GM19099 (cell line): ENCODE measurements around the gene VSNL1.

ENCODE experiments used
- POLR2A ChIP-seq: IDR thresholded peaks from 3 replicates; pipeline ENCODE4 v1.6.1; 2011; ENCODE audit warnings: low read depth; ENCODE audit not compliant: insufficient read length; ENCODE audit errors: extremely low read depth

VSNL1 gene

GRCh38 chr2:17538022-17538843 lies 2.3 kb upstream of the VSNL1 start:
- TF ChIP-seq POLR2A, result no peak

- TF ChIP-seq POLR2A, result no peak
Measured at GRCh38 chr2:17538844-17539554, 1.5 kb upstream of the VSNL1 start.

GRCh38 chr2:17539611-17540092 lies 844 bp upstream of the VSNL1 start:
- TF ChIP-seq POLR2A, result no peak

- TF ChIP-seq POLR2A, result no peak
Measured at GRCh38 chr2:17540813-17541530, 476 bp downstream of the VSNL1 start.

GRCh38 chr2:17541531-17541950 lies 1.0 kb downstream of the VSNL1 start:
- TF ChIP-seq POLR2A, result no peak

GRCh38 chr2:17542471-17542870 lies 2.0 kb downstream of the VSNL1 start:
- TF ChIP-seq POLR2A, result no peak

- no peak for TF ChIP-seq POLR2A
Measured at GRCh38 chr2:17543131-17543660, 2.7 kb downstream of the VSNL1 start.

- no peak for TF ChIP-seq POLR2A
Measured at GRCh38 chr2:17543848-17544247, 3.4 kb downstream of the VSNL1 start.

GRCh38 chr2:17544256-17544655 lies 3.8 kb downstream of the VSNL1 start:
- no peak for TF ChIP-seq POLR2A

GRCh38 chr2:17545680-17546613 lies 5.5 kb downstream of the VSNL1 start:
- no peak for TF ChIP-seq POLR2A

GRCh38 chr2:17547237-17547636 lies 6.7 kb downstream of the VSNL1 start:
- TF ChIP-seq POLR2A, result no peak

- TF ChIP-seq POLR2A, result no peak
Measured at GRCh38 chr2:17547737-17548136, 7.2 kb downstream of the VSNL1 start.

GRCh38 chr2:17550907-17551306 lies 10.4 kb downstream of the VSNL1 start:
- no peak for TF ChIP-seq POLR2A

GRCh38 chr2:17555150-17555549 lies 14.7 kb downstream of the VSNL1 start:
- no peak for TF ChIP-seq POLR2A

GRCh38 chr2:17557596-17557995 lies 17.1 kb downstream of the VSNL1 start:
- TF ChIP-seq POLR2A, result no peak

- no peak for TF ChIP-seq POLR2A
Measured at GRCh38 chr2:17558053-17558452, 17.6 kb downstream of the VSNL1 start.
